Spleen (tissue), 11 donors: ENCODE measurements around the gene ATXN7L1. TPM values are rescaled to one million over a fixed set of nuclear protein-coding genes. Genes with fewer than 3 reads are reported as not detected.

Experiments used
- DNase-seq: peaks from one replicate; pipeline ENCODE4 v3.0.0-alpha.2; 2020
- H3K27ac ChIP-seq, 8 donors: fragments of 200-600 bp; sonication (generic) in 7 of 8; 1 replicate in 4 of 8; 2 replicates in 4 of 8; pipeline versions ENCODE4 v1.5.0 to v1.8.0; 2016 to 2021; ENCODE audit warnings: inconsistent platforms in 4 of 8, mild to moderate bottlenecking in 4 of 8, moderate library complexity in 1 of 8
- H3K27me3 ChIP-seq, 7 donors: fragments of 200-600 bp; sonication (generic) in 6 of 7; replicated peaks in 1 of 7; 1 replicate in 4 of 7; 2 replicates in 3 of 7; pipeline versions ENCODE4 v1.5.0 to v1.8.0; 2016 to 2021; ENCODE audit warnings: inconsistent platforms in 3 of 7, mild to moderate bottlenecking in 1 of 7
- H3K36me3 ChIP-seq, 6 donors: fragments of 200-600 bp; sonication (generic) in 5 of 6; 1 replicate in 4 of 6; 2 replicates in 2 of 6; pipeline versions ENCODE4 v1.5.0 to v1.8.0; 2016 to 2021; ENCODE audit warnings: inconsistent platforms in 2 of 6
- H3K4me1 ChIP-seq, 6 donors: fragments of 200-600 bp; sonication (generic) in 5 of 6; 1 replicate in 3 of 6; 2 replicates in 3 of 6; pipeline versions ENCODE4 v1.5.0 to v1.8.0; 2016 to 2021; ENCODE audit warnings: inconsistent platforms in 3 of 6
- H3K4me3 ChIP-seq, 8 donors: fragments of 200-600 bp; sonication (generic) in 7 of 8; 1 replicate in 4 of 8; 2 replicates in 4 of 8; pipeline versions ENCODE4 v1.5.0 to v1.8.0; 2016 to 2021; ENCODE audit warnings: inconsistent platforms in 4 of 8, mild to moderate bottlenecking in 4 of 8, moderate library complexity in 2 of 8
- H3K9me3 ChIP-seq, 8 donors: fragments of 200-600 bp; sonication (generic) in 7 of 8; 1 replicate in 4 of 8; 2 replicates in 4 of 8; pipeline versions ENCODE4 v1.5.0 to v1.8.0; 2016 to 2021; ENCODE audit warnings: inconsistent platforms in 4 of 8
- POLR2A ChIP-seq, 3 donors: fragments of 450-650 bp; IDR thresholded peaks; one replicate each; pipeline ENCODE4 v1.5.1; 2017; ENCODE audit warnings: antibody characterized with exemption in 3 of 3, mild to moderate bottlenecking in 1 of 3
- POLR2AphosphoS5 ChIP-seq, 3 donors: sonication (generic); formaldehyde crosslinking; IDR thresholded peaks; one replicate each; pipeline ENCODE4 v1.5.1; 2017; ENCODE audit warnings: antibody characterized with exemption in 3 of 3
- WGBS, 5 donors: extraction: QIAGEN DNeasy Blood & Tissue Kit in 3 of 5; methylation state at CpG; one replicate each; pipeline versions ENCODE4 v1.1.5 to v1.1.7; 2013 to 2018; 5-methylcytosine and 5-hydroxymethylcytosine counted together
- intact Hi-C: fragments of 100-400 bp; cut with DNase I; formaldehyde crosslinking; loops from one replicate; pipeline ENCODE4 v1.15.0; 2023; ENCODE audit warnings: low total_unique reads
- polyA plus RNA-seq, 3 donors: library from polyadenylated mRNA; stranded (reverse); fragments of 200-250 nt; gene quantifications; one replicate each; pipeline ENCODE4 v1.2.1, GENCODE V29; 2013
- total RNA-seq, 7 donors: library from RNA; depleted of rRNA in 3 of 7; stranded (reverse); fragments of >200 nt in 3 of 7; fragmentation: NEBNext Ultra II Directional in 4 of 7; extraction: Animal tissue kit (Norgen Biotek cat#: 25700) in 4 of 7; gene quantifications; one replicate each; pipeline versions ENCODE4 v1.1.0 to v1.2.1, GENCODE V29; 2016 to 2021
- TF ChIP-seq, protein P1 (sequence below), 11 experiments: fragments of 200-600 bp in 7 of 11; fragments of 450-650 bp in 4 of 11; sonication (generic) in 4 of 11; IDR thresholded peaks in 8 of 11; conservative IDR thresholded peaks in 3 of 11; 1 replicate in 7 of 11; 2 replicates in 4 of 11; pipeline versions ENCODE4 v1.4.0 to v1.8.0; 2016 to 2021; ENCODE audit warnings: antibody characterized with exemption in 11 of 11, inconsistent platforms in 4 of 11, mild to moderate bottlenecking in 1 of 11
- donor health status: healthy with polysubstance abuse.
- donor health status: DM: no; HTN: no; CAD: no; lungs with moderate emphysema.
- donor health status: DM: no; HTN: no; CAD: no.
- donor health status: Bipolar disorder and iron deficiency.
- donor health status: healthy.
- donor health status: DM: no; HTN: no; CAD: no.
- donor health status: DM: yes; HTN: yes; CAD: no.

ATXN7L1 gene
- total and polyA plus RNA-seq, 10 donors: 2.4 to 29.3 (median 18.4) TPM

DNA sequence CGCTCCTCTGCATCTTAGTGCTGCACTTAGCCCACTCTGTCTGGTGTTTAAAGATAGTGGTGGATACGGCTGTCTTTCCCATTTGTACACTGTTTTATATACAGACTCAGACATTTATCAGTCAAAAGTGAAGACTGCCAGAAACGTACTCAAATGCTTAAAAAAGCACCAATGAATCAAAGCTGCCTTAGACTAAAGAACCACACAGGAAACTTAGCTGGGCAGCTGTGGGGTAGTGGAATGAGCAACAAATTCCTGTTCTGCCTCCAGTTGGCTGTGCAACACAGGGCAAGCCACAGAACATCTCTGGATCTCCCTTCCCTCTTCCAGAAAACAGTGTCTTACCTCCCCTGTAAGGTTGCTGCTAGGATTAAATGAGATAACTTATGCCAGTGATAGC is 76.0 kb downstream of the ATXN7L1 start:
- Histone ChIP-seq H3K27me3 (no peaks in the 10 kb centered on the region), H3K4me1 (peaks cover 0 to 3% (median 0%) of the 10 kb centered on the region in 6 donors), H3K9me3 (no peaks in the 10 kb centered on the region), H3K36me3 (no peaks in the 10 kb centered on the region), H3K4me3 (no peak overlapping the region), H3K27ac (no peak overlapping the region)
- TF ChIP-seq POLR2A (IDR thresholded peaks at IDR 0.05): no peak
- TF ChIP-seq, protein P1, sequence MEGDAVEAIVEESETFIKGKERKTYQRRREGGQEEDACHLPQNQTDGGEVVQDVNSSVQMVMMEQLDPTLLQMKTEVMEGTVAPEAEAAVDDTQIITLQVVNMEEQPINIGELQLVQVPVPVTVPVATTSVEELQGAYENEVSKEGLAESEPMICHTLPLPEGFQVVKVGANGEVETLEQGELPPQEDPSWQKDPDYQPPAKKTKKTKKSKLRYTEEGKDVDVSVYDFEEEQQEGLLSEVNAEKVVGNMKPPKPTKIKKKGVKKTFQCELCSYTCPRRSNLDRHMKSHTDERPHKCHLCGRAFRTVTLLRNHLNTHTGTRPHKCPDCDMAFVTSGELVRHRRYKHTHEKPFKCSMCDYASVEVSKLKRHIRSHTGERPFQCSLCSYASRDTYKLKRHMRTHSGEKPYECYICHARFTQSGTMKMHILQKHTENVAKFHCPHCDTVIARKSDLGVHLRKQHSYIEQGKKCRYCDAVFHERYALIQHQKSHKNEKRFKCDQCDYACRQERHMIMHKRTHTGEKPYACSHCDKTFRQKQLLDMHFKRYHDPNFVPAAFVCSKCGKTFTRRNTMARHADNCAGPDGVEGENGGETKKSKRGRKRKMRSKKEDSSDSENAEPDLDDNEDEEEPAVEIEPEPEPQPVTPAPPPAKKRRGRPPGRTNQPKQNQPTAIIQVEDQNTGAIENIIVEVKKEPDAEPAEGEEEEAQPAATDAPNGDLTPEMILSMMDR (IDR thresholded peaks at IDR 0.05 in 8 of 11, conservative IDR thresholded peaks at IDR 0.05 in 3 of 11): no peak
- 44 to 62% (median 56%) methylated on average over 3 of the region's 3 CpGs for WGBS, 5 donors
- no peak for DNase-seq
- intact Hi-C loops: no loop called here

DNA sequence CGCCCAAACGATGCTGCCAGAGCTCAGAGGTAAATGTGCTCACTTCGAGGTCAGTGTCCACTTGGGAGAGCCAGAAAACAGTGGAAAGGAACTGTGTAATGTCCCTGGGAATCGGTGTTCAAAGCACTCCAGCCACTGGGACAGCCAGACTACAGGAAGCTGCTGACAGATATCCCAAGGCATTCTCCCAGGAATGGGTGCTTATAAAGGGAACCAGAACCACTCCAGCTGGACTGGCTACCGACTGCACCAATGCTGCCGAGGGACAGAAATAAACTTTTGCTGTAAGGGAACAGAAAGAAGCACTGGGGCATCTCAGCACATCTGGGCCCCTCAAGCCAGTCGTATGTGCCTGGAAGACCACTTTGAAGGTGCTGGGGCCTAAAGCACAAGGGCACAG is 76.7 kb downstream of the ATXN7L1 start:
- peaks cover 0 to 3% (median 0%) of the 10 kb centered on the region in 6 donors for H3K4me1 ChIP-seq
- TF ChIP-seq, protein P1 (IDR thresholded peaks at IDR 0.05 in 8 of 11, conservative IDR thresholded peaks at IDR 0.05 in 3 of 11): no peak
- TF ChIP-seq POLR2A (IDR thresholded peaks at IDR 0.05) (no peak), POLR2AphosphoS5 (IDR thresholded peaks at IDR 0.05) (no peak)
- no peak for DNase-seq
- H3K27me3 ChIP-seq: no peaks in the 10 kb centered on the region
- WGBS, 5 donors: 69 to 88% (median 80%) methylated on average over 7 of the region's 7 CpGs
- no peaks in the 10 kb centered on the region for H3K9me3 ChIP-seq
- H3K27ac ChIP-seq: no peak overlapping the region
- H3K36me3 ChIP-seq: no peaks in the 10 kb centered on the region
- intact Hi-C loops: no loop called here
- H3K4me3 ChIP-seq: no peak overlapping the region

DNA sequence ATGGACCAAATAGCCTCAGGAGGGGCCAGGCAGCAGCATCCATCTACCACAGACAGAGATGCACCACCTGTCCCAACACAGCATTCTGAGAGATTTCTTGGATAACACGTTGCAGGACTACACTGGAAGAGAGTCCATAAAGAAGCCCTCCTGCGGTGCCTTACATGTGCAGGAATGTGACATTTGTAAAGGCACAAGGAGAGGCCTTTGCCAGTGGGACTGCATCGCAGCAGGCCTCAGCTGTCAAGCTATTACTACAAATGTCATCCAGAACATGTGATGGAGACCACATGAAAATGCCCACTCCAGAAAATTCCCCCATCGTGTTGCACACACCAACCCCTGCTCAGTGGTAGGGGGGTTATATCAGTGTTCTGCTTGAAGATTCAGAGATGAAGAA is 77.4 kb downstream of the ATXN7L1 start:
- H3K9me3 ChIP-seq: no peaks in the 10 kb centered on the region
- H3K4me1 ChIP-seq: peaks cover 0 to 3% (median 0%) of the 10 kb centered on the region in 6 donors
- H3K36me3 ChIP-seq: no peaks in the 10 kb centered on the region
- DNase-seq: no peak
- no peak overlapping the region for H3K4me3 ChIP-seq
- intact Hi-C loops: no loop called here
- TF ChIP-seq POLR2A (IDR thresholded peaks at IDR 0.05) (no peak), POLR2AphosphoS5 (IDR thresholded peaks at IDR 0.05) (no peak)
- TF ChIP-seq, protein P1 (IDR thresholded peaks at IDR 0.05 in 8 of 11, conservative IDR thresholded peaks at IDR 0.05 in 3 of 11): no peak
- H3K27me3 ChIP-seq: no peaks in the 10 kb centered on the region
- H3K27ac ChIP-seq: no peak overlapping the region
- 83 to 94% (median 90%) methylated on average over 4 of the region's 4 CpGs for WGBS, 5 donors

DNA sequence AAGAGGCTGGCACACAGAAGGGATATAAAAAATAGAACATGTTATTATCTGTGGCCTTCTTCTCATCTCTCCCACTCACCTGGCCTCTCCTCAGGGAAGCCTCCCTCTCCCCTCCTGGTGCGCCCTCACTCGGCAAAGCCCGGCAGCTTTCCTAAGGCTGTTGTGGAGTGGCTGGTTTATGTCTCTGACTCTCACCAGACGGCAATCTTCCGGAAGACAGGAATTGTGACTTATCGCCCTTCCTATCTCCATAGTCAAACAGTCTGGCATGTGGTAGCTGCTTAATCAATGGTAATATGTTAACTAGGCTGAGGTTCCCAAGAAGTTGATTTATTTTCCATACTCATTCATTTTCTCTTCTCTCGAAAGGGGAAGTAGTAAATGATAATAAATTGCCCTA is 78.7 kb downstream of the ATXN7L1 start:
- WGBS, 5 donors: 92 to 97% (median 94%) methylated on average over 7 of the region's 7 CpGs
- Histone ChIP-seq H3K27me3 (no peaks in the 10 kb centered on the region), H3K4me3 (no peak overlapping the region), H3K4me1 (peaks cover 0 to 3% (median 0%) of the 10 kb centered on the region in 6 donors), H3K36me3 (no peaks in the 10 kb centered on the region), H3K9me3 (no peaks in the 10 kb centered on the region), H3K27ac (no peak overlapping the region)
- intact Hi-C loops: no loop called here
- TF ChIP-seq POLR2A (IDR thresholded peaks at IDR 0.05): no peak
- no peak for DNase-seq

DNA sequence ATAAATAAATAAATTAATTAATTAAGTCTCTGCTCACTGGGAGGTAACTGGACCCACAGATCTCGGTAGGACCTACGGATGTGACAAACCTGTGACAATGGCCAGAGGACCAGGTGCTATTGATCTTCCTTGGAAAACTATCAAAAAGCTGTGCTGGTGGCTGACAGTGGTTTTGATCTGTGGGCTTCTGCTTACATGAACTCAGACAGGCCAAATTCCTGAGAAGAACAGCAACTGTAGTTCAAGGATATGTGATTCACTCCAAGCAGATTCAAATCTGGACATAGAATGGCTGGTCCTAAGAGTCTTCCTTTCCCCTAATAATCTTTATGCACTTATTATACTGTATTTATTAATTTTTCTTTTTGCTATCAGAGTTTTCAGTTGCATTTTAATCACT is 80.0 kb downstream of the ATXN7L1 start:
- H3K4me3 ChIP-seq: no peak overlapping the region
- H3K36me3 ChIP-seq: peaks cover 0 to 5% (median 0%) of the 10 kb centered on the region in 6 donors
- H3K27ac ChIP-seq: no peak overlapping the region
- no peaks in the 10 kb centered on the region for H3K9me3 ChIP-seq
- intact Hi-C loops: no loop called here
- no peaks in the 10 kb centered on the region for H3K27me3 ChIP-seq
- 91 to 97% (median 94%) methylated on average over 2 of the region's 2 CpGs for WGBS, 5 donors
- DNase-seq: no peak
- peaks cover 0 to 3% (median 0%) of the 10 kb centered on the region in 6 donors for H3K4me1 ChIP-seq
- TF ChIP-seq POLR2A (IDR thresholded peaks at IDR 0.05) (no peak), POLR2AphosphoS5 (IDR thresholded peaks at IDR 0.05) (no peak)
- TF ChIP-seq, protein P1 (IDR thresholded peaks at IDR 0.05 in 8 of 11, conservative IDR thresholded peaks at IDR 0.05 in 3 of 11): no peak
